ENCODE data around the gene KDM5B. TPM values are rescaled to one million over a fixed set of nuclear protein-coding genes. Genes with fewer than 3 reads are reported as not detected.

KDM5B gene
- polyA plus RNA-seq, 1 of the 3 experiments (the other 2 are of a cell fraction): 21.7 TPM

DNA sequence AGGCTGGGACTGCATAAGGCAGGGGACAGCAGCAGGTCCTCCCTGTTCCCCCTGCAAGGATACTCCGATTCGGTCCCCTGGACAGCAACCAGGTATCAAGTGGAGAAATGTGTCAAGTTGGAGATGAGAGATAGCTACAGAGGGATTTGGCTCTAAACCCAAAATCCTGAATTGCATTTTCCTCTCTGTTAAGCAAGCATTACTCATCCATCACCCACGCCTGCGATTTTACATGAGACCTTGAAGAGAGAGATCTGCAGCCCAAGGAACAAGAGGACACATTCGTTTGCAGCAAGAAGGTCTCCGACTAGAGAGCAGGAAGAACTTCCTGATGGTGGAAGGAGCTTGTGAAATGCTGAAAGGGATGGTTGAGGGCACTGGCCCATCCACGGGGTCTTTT, 119.8 kb downstream of the KDM5B start:
- no peak overlapping the region for H3K4me2 ChIP-seq
- peaks cover 0 to 10% of the 10 kb centered on the region in 2 experiments; a peak in 1 of 4 replicates for H3K4me1 ChIP-seq (ENCODE audit: control insufficient read depth in 1 of 2, insufficient read depth in 2 of 2, low read depth in 1 of 2, low read length in 1 of 2)
- no peak overlapping the region for H3K9ac ChIP-seq
- no peak overlapping the region for H2AFZ ChIP-seq (ENCODE audit: low read depth)
- CTCF ChIA-PET: interaction anchor here (1.4 to 1.6 kb wide), 2 partner anchors 12 to 31 kb away, joined by 3 to 5 read pairs; no protein-coding TSS in a partner anchor
- no peaks in the 10 kb centered on the region for H4K20me1 ChIP-seq (ENCODE audit: insufficient read depth)
- H3K36me3 ChIP-seq (replicated peaks in 1 of 2; ENCODE audit: control insufficient read depth in 1 of 2, insufficient read depth in 2 of 2, low read length in 1 of 2): no peaks in the 10 kb centered on the region
- no peaks in the 10 kb centered on the region for H3F3A ChIP-seq (replicated peaks; ENCODE audit: insufficient read depth)
- peaks cover 25% of the 10 kb centered on the region for H3K27me3 ChIP-seq (ENCODE audit: insufficient read depth)
- H3K9me3 ChIP-seq: no peaks in the 10 kb centered on the region
- WGBS (ENCODE audit: low lambda C conversion rate): 43% methylated on average over 7 of the region's 7 CpGs
- H3K27ac ChIP-seq (ENCODE audit: low read depth in 2 of 2, low read length in 1 of 2): no peak overlapping the region
- no peak for DNase-seq
- POLR2A ChIA-PET: no interaction called here
- no peaks in the 10 kb centered on the region for H3K9me2 ChIP-seq
- TF ChIP-seq, protein P1, sequence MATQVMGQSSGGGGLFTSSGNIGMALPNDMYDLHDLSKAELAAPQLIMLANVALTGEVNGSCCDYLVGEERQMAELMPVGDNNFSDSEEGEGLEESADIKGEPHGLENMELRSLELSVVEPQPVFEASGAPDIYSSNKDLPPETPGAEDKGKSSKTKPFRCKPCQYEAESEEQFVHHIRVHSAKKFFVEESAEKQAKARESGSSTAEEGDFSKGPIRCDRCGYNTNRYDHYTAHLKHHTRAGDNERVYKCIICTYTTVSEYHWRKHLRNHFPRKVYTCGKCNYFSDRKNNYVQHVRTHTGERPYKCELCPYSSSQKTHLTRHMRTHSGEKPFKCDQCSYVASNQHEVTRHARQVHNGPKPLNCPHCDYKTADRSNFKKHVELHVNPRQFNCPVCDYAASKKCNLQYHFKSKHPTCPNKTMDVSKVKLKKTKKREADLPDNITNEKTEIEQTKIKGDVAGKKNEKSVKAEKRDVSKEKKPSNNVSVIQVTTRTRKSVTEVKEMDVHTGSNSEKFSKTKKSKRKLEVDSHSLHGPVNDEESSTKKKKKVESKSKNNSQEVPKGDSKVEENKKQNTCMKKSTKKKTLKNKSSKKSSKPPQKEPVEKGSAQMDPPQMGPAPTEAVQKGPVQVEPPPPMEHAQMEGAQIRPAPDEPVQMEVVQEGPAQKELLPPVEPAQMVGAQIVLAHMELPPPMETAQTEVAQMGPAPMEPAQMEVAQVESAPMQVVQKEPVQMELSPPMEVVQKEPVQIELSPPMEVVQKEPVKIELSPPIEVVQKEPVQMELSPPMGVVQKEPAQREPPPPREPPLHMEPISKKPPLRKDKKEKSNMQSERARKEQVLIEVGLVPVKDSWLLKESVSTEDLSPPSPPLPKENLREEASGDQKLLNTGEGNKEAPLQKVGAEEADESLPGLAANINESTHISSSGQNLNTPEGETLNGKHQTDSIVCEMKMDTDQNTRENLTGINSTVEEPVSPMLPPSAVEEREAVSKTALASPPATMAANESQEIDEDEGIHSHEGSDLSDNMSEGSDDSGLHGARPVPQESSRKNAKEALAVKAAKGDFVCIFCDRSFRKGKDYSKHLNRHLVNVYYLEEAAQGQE (IDR thresholded peaks at IDR 0.05; ENCODE audit: low read depth, low read length): no peak
- TF ChIP-seq GABPA (IDR thresholded peaks at IDR 0.05; ENCODE audit: low read depth) (no peak), TAF1 (IDR thresholded peaks at IDR 0.05; ENCODE audit: borderline replicate concordance, low read depth, low read length) (no peak)
- no peak overlapping the region for H3K4me3 ChIP-seq (ENCODE audit: low read depth in 2 of 2, low read length in 1 of 2)
- H3K79me2 ChIP-seq (ENCODE audit: insufficient read depth): no peaks in the 10 kb centered on the region

DNA sequence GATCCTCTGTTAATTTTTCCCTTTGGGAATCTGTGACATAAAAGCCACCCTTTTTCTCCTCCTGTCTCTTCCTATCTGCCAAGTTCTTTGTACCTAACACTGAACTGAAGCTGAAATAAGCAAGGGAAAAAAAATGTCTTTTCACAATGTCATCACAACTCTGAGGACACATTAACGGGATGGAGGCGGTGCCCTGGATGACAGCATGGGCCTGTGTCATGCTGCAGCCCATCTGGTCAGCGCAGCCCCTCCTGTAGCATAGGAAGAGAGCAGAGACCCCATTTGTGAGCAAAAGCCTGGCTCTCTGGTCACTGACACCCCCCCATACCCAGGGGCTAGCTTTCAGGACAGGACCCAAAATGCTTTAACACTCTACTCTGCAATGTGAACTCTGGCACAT, 120.4 kb downstream of the KDM5B start:
- H3K9ac ChIP-seq: no peak overlapping the region
- ChIA-PET CTCF (interaction anchor here (1.6 kb wide), 1 partner anchor 32 kb away, joined by 5 read pairs; no protein-coding TSS in a partner anchor), POLR2A (no interaction called here)
- no peak for DNase-seq
- peaks cover 25% of the 10 kb centered on the region for H3K27me3 ChIP-seq (ENCODE audit: insufficient read depth)
- peaks cover 0 to 10% of the 10 kb centered on the region in 2 experiments; a peak in 1 of 4 replicates for H3K4me1 ChIP-seq (ENCODE audit: control insufficient read depth in 1 of 2, insufficient read depth in 2 of 2, low read depth in 1 of 2, low read length in 1 of 2)
- H3K79me2 ChIP-seq (ENCODE audit: insufficient read depth): no peaks in the 10 kb centered on the region
- 72% methylated on average over 3 of the region's 3 CpGs for whole genome bisulfite sequencing (ENCODE audit: low lambda C conversion rate)
- H3K36me3 ChIP-seq (replicated peaks in 1 of 2; ENCODE audit: control insufficient read depth in 1 of 2, insufficient read depth in 2 of 2, low read length in 1 of 2): no peaks in the 10 kb centered on the region
- no peak overlapping the region for H3K4me3 ChIP-seq (ENCODE audit: low read depth in 2 of 2, low read length in 1 of 2)
- no peak for TF ChIP-seq FOSL2 (IDR thresholded peaks at IDR 0.05; ENCODE audit: borderline replicate concordance, low read depth)
- no peak for TF ChIP-seq EZH2phosphoT487 (IDR thresholded peaks at IDR 0.05; ENCODE audit: borderline replicate concordance, low read depth)
- H4K20me1 ChIP-seq (ENCODE audit: insufficient read depth): no peaks in the 10 kb centered on the region
- no peak overlapping the region for H2AFZ ChIP-seq (ENCODE audit: low read depth)
- no peaks in the 10 kb centered on the region for H3F3A ChIP-seq (replicated peaks; ENCODE audit: insufficient read depth)
- no peak overlapping the region for H3K4me2 ChIP-seq
- H3K27ac ChIP-seq (ENCODE audit: low read depth in 2 of 2, low read length in 1 of 2): no peak overlapping the region
- no peaks in the 10 kb centered on the region for H3K9me3 ChIP-seq
- H3K9me2 ChIP-seq: no peaks in the 10 kb centered on the region

DNA sequence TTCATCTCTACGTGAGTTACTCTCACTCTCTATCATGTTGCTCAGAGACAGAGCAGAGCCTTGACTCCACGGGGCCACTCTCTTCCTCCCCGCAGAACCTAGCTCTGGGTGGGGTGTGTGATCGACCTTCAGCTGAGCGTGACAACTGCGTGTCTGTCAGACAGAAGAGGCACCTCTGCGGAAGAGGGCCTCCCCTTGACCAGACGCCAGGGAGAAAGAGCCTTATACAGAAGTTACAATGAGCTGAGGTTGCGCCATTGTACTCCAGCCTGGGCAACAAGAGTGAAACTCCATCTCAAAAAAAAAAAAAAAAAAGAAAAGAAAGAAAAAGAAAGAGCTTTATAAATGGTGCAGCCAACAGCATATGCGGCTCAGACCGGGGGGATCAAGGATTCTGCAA, 120.9 kb downstream of the KDM5B start:
- H3K27me3 ChIP-seq (ENCODE audit: insufficient read depth): peaks cover 27% of the 10 kb centered on the region
- no peaks in the 10 kb centered on the region for H4K20me1 ChIP-seq (ENCODE audit: insufficient read depth)
- ChIA-PET CTCF (interaction anchor here (1.1 to 1.6 kb wide), 2 partner anchors 30 to 32 kb away, joined by 3 to 5 read pairs; no protein-coding TSS in a partner anchor), POLR2A (no interaction called here)
- no peaks in the 10 kb centered on the region for H3K9me3 ChIP-seq
- no peak overlapping the region for H3K27ac ChIP-seq (ENCODE audit: low read depth in 2 of 2, low read length in 1 of 2)
- H3K9me2 ChIP-seq: no peaks in the 10 kb centered on the region
- H3K79me2 ChIP-seq (ENCODE audit: insufficient read depth): no peaks in the 10 kb centered on the region
- no peak overlapping the region for H3K9ac ChIP-seq
- no peak overlapping the region for H3K4me2 ChIP-seq
- peaks cover 0 to 10% of the 10 kb centered on the region in 2 experiments; a peak in 1 of 4 replicates for H3K4me1 ChIP-seq (ENCODE audit: control insufficient read depth in 1 of 2, insufficient read depth in 2 of 2, low read depth in 1 of 2, low read length in 1 of 2)
- H3K36me3 ChIP-seq (replicated peaks in 1 of 2; ENCODE audit: control insufficient read depth in 1 of 2, insufficient read depth in 2 of 2, low read length in 1 of 2): no peaks in the 10 kb centered on the region
- DNase-seq: no peak
- no peak overlapping the region for H2AFZ ChIP-seq (ENCODE audit: low read depth)
- no peaks in the 10 kb centered on the region for H3F3A ChIP-seq (replicated peaks; ENCODE audit: insufficient read depth)
- no peak overlapping the region for H3K4me3 ChIP-seq (ENCODE audit: low read depth in 2 of 2, low read length in 1 of 2)
- TF ChIP-seq, protein P2, sequence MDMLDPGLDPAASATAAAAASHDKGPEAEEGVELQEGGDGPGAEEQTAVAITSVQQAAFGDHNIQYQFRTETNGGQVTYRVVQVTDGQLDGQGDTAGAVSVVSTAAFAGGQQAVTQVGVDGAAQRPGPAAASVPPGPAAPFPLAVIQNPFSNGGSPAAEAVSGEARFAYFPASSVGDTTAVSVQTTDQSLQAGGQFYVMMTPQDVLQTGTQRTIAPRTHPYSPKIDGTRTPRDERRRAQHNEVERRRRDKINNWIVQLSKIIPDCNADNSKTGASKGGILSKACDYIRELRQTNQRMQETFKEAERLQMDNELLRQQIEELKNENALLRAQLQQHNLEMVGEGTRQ (IDR thresholded peaks at IDR 0.05; ENCODE audit: borderline replicate concordance, low read depth, low read length): no peak
- TF ChIP-seq RXRA (IDR thresholded peaks at IDR 0.05; ENCODE audit: borderline replicate concordance, low read depth) (no peak), MXI1 (IDR thresholded peaks at IDR 0.05; ENCODE audit: low read depth, low read length) (no peak), GABPA (IDR thresholded peaks at IDR 0.05; ENCODE audit: low read depth) (no peak), RAD21 (IDR thresholded peaks at IDR 0.05; ENCODE audit: low read length) (no peak)
- TF ChIP-seq, protein P1 (IDR thresholded peaks at IDR 0.05; ENCODE audit: low read depth, low read length): no peak
- TF ChIP-seq, protein P3, sequence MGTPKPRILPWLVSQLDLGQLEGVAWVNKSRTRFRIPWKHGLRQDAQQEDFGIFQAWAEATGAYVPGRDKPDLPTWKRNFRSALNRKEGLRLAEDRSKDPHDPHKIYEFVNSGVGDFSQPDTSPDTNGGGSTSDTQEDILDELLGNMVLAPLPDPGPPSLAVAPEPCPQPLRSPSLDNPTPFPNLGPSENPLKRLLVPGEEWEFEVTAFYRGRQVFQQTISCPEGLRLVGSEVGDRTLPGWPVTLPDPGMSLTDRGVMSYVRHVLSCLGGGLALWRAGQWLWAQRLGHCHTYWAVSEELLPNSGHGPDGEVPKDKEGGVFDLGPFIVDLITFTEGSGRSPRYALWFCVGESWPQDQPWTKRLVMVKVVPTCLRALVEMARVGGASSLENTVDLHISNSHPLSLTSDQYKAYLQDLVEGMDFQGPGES (IDR thresholded peaks at IDR 0.05; ENCODE audit: low read depth, low read length): no peak
- 53% methylated on average over 11 of the region's 11 CpGs for WGBS (ENCODE audit: low lambda C conversion rate)
